ENCODE measurements around the gene SYTL2.

The SYTL2 gene

GRCh38 chr11:85848556-85848955 is 37.6 kb upstream of the SYTL2 start:
- no peaks in the 10 kb centered on the region for H3K4me1 ChIP-seq (ENCODE audit: insufficient read depth, low read length, poor library complexity, severe bottlenecking)
- H3K79me2 ChIP-seq (ENCODE audit: insufficient read depth, low read length), result no peaks in the 10 kb centered on the region
- no peak overlapping the region for H2AFZ ChIP-seq (ENCODE audit: low read length)
- TF ChIP-seq EZH2phosphoT487 (IDR thresholded peaks at IDR 0.05; ENCODE audit: borderline replicate concordance) (no peak), CTCF (conservative IDR thresholded peaks at IDR 0.05; ENCODE audit: low read length) (no peak)
- H3K27me3 ChIP-seq (ENCODE audit: insufficient read depth, low read length, poor library complexity, severe bottlenecking), result no peaks in the 10 kb centered on the region
- no peak overlapping the region for H3K4me3 ChIP-seq (ENCODE audit: low read length, poor library complexity, severe bottlenecking)
- no peak overlapping the region for H3K4me2 ChIP-seq (ENCODE audit: low read depth, low read length, poor library complexity, severe bottlenecking)
- no peaks in the 10 kb centered on the region for H3K36me3 ChIP-seq (ENCODE audit: insufficient read depth, low read length)
- H3K9me2 ChIP-seq (replicated peaks; ENCODE audit: low read depth, low read length), result no peaks in the 10 kb centered on the region
- H3K9me3 ChIP-seq (ENCODE audit: insufficient read depth, low read depth, low read length), result no peaks in the 10 kb centered on the region
- no peaks in the 10 kb centered on the region for H4K20me1 ChIP-seq (ENCODE audit: insufficient read depth, low read length, poor library complexity, severe bottlenecking)
- H3F3A ChIP-seq (ENCODE audit: low read depth), result no peaks in the 10 kb centered on the region
- no peak overlapping the region for H3K9ac ChIP-seq (ENCODE audit: low read depth, low read length, poor library complexity, severe bottlenecking)

- H4K20me1 ChIP-seq (ENCODE audit: insufficient read depth, low read length, poor library complexity, severe bottlenecking), result no peaks in the 10 kb centered on the region
- no peak overlapping the region for H3K4me3 ChIP-seq (ENCODE audit: low read length, poor library complexity, severe bottlenecking)
- no peak overlapping the region for H3K4me2 ChIP-seq (ENCODE audit: low read depth, low read length, poor library complexity, severe bottlenecking)
- H3K27me3 ChIP-seq (ENCODE audit: insufficient read depth, low read length, poor library complexity, severe bottlenecking), result no peaks in the 10 kb centered on the region
- H3K79me2 ChIP-seq (ENCODE audit: insufficient read depth, low read length), result no peaks in the 10 kb centered on the region
- H3K9me3 ChIP-seq (ENCODE audit: insufficient read depth, low read depth, low read length), result no peaks in the 10 kb centered on the region
- H2AFZ ChIP-seq (ENCODE audit: low read length), result no peak overlapping the region
- H3F3A ChIP-seq (ENCODE audit: low read depth), result no peaks in the 10 kb centered on the region
- H3K9ac ChIP-seq (ENCODE audit: low read depth, low read length, poor library complexity, severe bottlenecking), result no peak overlapping the region
- H3K9me2 ChIP-seq (replicated peaks; ENCODE audit: low read depth, low read length), result no peaks in the 10 kb centered on the region
- TF ChIP-seq CTCF (conservative IDR thresholded peaks at IDR 0.05; ENCODE audit: low read length), result no peak
- TF ChIP-seq EZH2phosphoT487 (IDR thresholded peaks at IDR 0.05; ENCODE audit: borderline replicate concordance), result no peak
- H3K36me3 ChIP-seq (ENCODE audit: insufficient read depth, low read length), result no peaks in the 10 kb centered on the region
- H3K4me1 ChIP-seq (ENCODE audit: insufficient read depth, low read length, poor library complexity, severe bottlenecking), result no peaks in the 10 kb centered on the region
These were observed 37.1 kb upstream of the SYTL2 start for GRCh38 chr11:85848006-85848405.

GRCh38 chr11:85847436-85847835 is 36.5 kb upstream of the SYTL2 start:
- no peaks in the 10 kb centered on the region for H3K36me3 ChIP-seq (ENCODE audit: insufficient read depth, low read length)
- H3F3A ChIP-seq (ENCODE audit: low read depth), result no peaks in the 10 kb centered on the region
- H3K79me2 ChIP-seq (ENCODE audit: insufficient read depth, low read length), result no peaks in the 10 kb centered on the region
- H3K27me3 ChIP-seq (ENCODE audit: insufficient read depth, low read length, poor library complexity, severe bottlenecking), result no peaks in the 10 kb centered on the region
- no peaks in the 10 kb centered on the region for H3K4me1 ChIP-seq (ENCODE audit: insufficient read depth, low read length, poor library complexity, severe bottlenecking)
- no peak overlapping the region for H3K9ac ChIP-seq (ENCODE audit: low read depth, low read length, poor library complexity, severe bottlenecking)
- no peak overlapping the region for H3K4me2 ChIP-seq (ENCODE audit: low read depth, low read length, poor library complexity, severe bottlenecking)
- H3K4me3 ChIP-seq (ENCODE audit: low read length, poor library complexity, severe bottlenecking), result no peak overlapping the region
- H4K20me1 ChIP-seq (ENCODE audit: insufficient read depth, low read length, poor library complexity, severe bottlenecking), result no peaks in the 10 kb centered on the region
- no peaks in the 10 kb centered on the region for H3K9me2 ChIP-seq (replicated peaks; ENCODE audit: low read depth, low read length)
- no peak overlapping the region for H2AFZ ChIP-seq (ENCODE audit: low read length)
- no peaks in the 10 kb centered on the region for H3K9me3 ChIP-seq (ENCODE audit: insufficient read depth, low read depth, low read length)
- TF ChIP-seq CTCF (conservative IDR thresholded peaks at IDR 0.05; ENCODE audit: low read length) (no peak), EZH2phosphoT487 (IDR thresholded peaks at IDR 0.05; ENCODE audit: borderline replicate concordance) (no peak)
